Measurements from ENCODE around the gene KDM4C.

Gene KDM4C

GRCh38 chr9:7206221-7206758 lies 448.5 kb downstream of the KDM4C start:
- DNase-seq (ENCODE audit: insufficient read length) = no peak
- TF ChIP-seq POLR2A (IDR thresholded peaks at IDR 0.05; ENCODE audit: low read depth, low read length) = no peak
- TF ChIP-seq TAF1 (IDR thresholded peaks at IDR 0.05; ENCODE audit: borderline replicate concordance, low read depth, low read length) = no peak
- TF ChIP-seq POLR2AphosphoS5 (IDR thresholded peaks at IDR 0.05; ENCODE audit: low read depth, low read length) = no peak
- FAIRE-seq = no peak

DNA sequence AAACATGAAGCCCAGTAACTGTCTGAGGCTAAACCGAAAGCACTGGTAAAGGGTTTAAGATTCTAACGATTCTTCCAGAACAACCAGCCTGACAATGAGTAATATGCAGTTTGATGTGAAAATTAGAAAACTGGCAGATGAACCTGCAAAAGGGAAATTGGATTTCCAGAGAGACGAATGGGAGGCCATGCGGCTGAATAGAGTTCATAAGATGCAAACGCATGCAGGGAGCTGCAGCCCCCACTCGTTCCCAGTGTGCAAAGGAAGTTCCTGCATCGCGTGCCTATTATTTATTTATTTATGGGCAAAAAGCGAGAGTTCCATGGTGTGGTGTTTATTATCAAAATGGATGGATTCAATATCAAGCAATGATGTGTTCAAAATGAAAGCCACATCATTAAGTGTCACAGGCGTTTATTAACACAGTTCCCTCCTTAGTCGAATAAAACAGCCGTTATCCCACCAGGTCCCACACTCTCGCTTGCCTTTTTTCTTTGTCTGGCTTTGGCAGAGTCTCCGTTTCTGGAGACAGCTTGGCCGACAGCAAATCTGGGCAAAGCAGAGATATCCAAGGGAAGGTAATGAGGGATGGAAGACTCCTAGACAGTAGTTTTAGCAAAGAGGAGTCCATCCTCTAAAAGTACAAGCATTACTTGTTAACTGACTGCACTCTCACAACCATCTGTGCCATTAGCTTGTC lies 451.4 kb downstream of the KDM4C start:
- FAIRE-seq (no peak), DNase-seq (ENCODE audit: insufficient read length) (no peak)

DNA sequence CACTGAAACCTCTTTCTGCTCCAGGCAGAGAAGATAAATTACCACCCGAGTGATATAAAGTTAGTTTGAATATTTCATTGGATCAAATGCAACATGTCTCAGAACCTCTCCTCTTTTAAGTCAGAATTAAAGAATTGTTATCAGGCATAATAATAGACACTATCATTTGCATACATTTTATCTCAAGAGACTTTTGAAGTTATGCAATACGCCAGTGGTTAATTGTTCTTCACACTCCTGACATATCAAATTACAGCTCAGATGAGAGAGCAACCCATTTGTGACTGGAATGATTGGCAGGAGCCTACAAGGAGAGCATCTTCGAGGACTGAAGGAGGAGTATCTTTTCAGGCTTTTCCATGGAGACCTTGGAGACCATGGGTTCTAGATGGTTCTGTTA lies 452.2 kb downstream of the KDM4C start:
- no peak for DNase-seq (ENCODE audit: insufficient read length)
- TF ChIP-seq POLR2AphosphoS5 (IDR thresholded peaks at IDR 0.05; ENCODE audit: low read depth, low read length) = no peak
- TF ChIP-seq POLR2A (IDR thresholded peaks at IDR 0.05; ENCODE audit: low read depth, low read length) = no peak
- no peak for TF ChIP-seq TAF1 (IDR thresholded peaks at IDR 0.05; ENCODE audit: borderline replicate concordance, low read depth, low read length)
- no peak for FAIRE-seq

More for the DNA sequence above, 451.4 kb downstream of the KDM4C start:
- TF ChIP-seq POLR2AphosphoS5 (IDR thresholded peaks at IDR 0.05; ENCODE audit: low read depth, low read length) (no peak), TAF1 (IDR thresholded peaks at IDR 0.05; ENCODE audit: borderline replicate concordance, low read depth, low read length) (no peak), POLR2A (IDR thresholded peaks at IDR 0.05; ENCODE audit: low read depth, low read length) (no peak)

DNA sequence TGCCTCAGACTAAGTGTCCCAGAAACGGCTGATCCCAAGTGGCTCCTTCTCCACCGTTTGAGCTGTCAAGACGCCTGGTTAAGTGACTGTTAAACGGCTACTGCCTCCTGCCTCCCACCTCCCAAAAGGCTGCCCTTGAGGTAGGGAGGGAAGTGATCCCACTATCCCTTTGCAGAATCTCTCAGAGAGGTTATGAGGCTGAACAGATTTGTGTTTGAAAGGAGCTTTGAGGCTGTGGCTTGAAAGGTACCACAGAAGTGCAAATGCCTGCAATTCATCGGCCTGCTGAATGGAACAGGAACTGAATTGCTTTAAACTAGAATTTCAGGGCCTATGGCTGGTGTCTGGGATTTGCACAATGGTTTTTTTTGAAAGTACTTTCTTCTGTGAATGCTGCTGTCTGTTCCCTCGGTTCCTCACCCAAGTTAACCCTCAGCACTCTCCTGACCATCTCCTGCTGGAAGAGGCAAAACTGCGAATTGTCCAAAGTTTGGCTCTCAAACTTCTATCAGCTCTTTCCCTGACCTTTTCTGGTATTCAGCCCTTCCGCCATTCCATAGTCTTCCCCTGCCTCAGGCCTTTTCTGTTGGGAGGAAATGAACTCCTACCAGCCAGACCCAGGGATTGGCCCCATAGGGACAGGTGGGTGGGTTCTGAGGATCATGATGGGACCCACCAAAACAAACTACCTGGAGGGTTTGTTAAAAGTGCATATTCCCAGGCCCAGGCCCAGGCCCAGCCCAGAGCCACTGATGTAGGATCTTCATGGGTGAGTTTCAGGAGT lies 453.3 kb downstream of the KDM4C start:
- TF ChIP-seq POLR2A (IDR thresholded peaks at IDR 0.05; ENCODE audit: low read depth, low read length) = no peak
- TF ChIP-seq POLR2AphosphoS5 (IDR thresholded peaks at IDR 0.05; ENCODE audit: low read depth, low read length) = no peak
- no peak for TF ChIP-seq TAF1 (IDR thresholded peaks at IDR 0.05; ENCODE audit: borderline replicate concordance, low read depth, low read length)
- no peak for DNase-seq (ENCODE audit: insufficient read length)
- no peak for FAIRE-seq

- no peak for DNase-seq (ENCODE audit: insufficient read length)
- no peak for FAIRE-seq
- TF ChIP-seq POLR2AphosphoS5 (IDR thresholded peaks at IDR 0.05; ENCODE audit: low read depth, low read length) (no peak), POLR2A (IDR thresholded peaks at IDR 0.05; ENCODE audit: low read depth, low read length) (no peak), TAF1 (IDR thresholded peaks at IDR 0.05; ENCODE audit: borderline replicate concordance, low read depth, low read length) (no peak)
Observed at GRCh38 chr9:7211657-7212056, 453.9 kb downstream of the KDM4C start.

DNA sequence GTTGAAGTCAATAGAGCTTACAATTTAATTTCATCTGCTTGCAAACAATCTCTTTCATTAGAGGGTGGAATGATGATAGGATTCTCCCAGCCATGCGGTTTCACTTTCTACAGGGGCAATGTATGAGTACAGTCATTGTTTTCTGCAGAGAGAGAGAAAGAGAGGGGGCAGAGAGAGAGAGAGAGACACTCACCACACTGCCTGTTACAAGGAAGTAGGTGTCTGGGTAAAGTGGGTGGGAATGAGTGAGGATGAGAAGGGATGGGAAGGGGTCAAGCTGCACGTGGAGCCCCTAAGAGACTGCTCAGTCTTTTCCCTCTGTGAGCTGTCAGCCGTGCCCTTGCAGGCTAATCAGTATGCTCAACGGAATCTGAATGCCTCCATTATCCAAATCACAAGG lies 454.3 kb downstream of the KDM4C start:
- DNase-seq (ENCODE audit: insufficient read length) = no peak
- no peak for TF ChIP-seq TAF1 (IDR thresholded peaks at IDR 0.05; ENCODE audit: borderline replicate concordance, low read depth, low read length)
- FAIRE-seq = no peak

DNA sequence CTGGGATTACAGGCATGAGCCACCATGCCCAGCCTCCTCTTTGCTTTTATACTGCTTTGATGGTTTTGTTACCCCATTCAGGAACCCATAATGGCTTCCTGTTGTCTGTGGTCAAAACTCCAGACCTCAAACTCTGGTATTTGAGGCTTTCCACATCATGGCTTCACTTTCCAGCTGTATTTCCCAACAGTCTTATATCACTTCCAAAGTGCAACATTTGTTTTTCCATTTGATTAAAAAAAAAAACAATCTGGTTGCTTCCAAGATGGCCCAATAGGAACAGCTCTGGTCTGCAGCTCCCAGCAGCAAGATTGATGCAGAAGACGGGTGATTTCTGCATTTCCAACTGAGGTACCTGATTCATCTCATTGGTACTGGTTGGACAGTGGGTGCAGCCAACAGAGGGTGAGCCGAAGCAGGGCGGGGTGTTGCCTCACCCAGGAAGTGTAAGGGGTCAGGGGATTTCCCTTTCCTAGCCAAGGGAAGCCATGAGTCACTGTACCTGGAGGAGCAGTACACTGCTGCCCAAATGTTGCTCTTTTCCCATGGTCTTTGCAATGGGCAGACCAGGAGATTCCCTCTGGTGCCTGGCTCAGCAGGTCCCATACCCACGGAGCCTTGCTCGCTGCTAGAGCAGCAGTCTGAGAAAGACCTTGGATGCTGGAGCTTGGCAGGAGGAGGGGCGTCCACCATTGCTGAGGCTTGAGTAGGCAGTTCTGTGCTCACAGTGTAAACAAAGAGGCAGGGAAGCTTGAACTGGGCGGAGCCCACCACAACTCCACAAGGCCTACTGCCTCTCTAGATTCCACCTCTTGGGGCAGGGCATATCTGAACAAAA lies 458.4 kb downstream of the KDM4C start:
- TF ChIP-seq POLR2A (IDR thresholded peaks at IDR 0.05; ENCODE audit: low read depth, low read length) (no peak), POLR2AphosphoS5 (IDR thresholded peaks at IDR 0.05; ENCODE audit: low read depth, low read length) (no peak), TAF1 (IDR thresholded peaks at IDR 0.05; ENCODE audit: borderline replicate concordance, low read depth, low read length) (no peak)
- DNase-seq (ENCODE audit: insufficient read length) (no peak), FAIRE-seq (no peak)

DNA sequence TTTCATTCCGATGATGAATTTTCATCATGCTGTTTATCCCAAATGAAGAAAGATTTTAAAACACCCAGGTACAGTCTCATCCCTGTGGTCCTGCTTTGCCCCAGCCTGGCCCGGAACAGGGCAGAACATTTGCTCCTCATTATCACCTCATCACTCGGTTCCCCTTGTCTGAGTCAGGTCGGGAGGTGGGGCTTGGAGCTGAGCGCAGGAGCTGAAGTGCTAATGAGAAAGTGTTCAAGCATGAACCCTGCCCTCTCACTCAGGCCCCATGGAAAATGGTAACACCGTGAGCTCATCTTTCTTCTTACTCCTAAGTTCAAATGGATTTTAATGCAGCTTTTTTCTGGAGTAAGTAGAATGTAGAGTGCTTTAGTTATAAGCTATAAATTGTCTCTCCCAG lies 466.2 kb downstream of the KDM4C start:
- TF ChIP-seq POLR2AphosphoS5 (IDR thresholded peaks at IDR 0.05; ENCODE audit: low read depth, low read length) = no peak
- no peak for TF ChIP-seq POLR2A (IDR thresholded peaks at IDR 0.05; ENCODE audit: low read depth, low read length)
- no peak for TF ChIP-seq TAF1 (IDR thresholded peaks at IDR 0.05; ENCODE audit: borderline replicate concordance, low read depth, low read length)
- no peak for FAIRE-seq

More for the DNA sequence above, 466.2 kb downstream of the KDM4C start:
- no peak for DNase-seq (ENCODE audit: insufficient read length)
